ENCODE results near the gene FGF18.

GRCh38 chr5:171463862-171464229, 44.4 kb downstream of the FGF18 start:
- TF ChIP-seq CTCF (IDR thresholded peaks at IDR 0.05) (no peak), POLR2A (IDR thresholded peaks at IDR 0.05) (no peak)
